Iris pigment epithelial cell (primary cell): ENCODE measurements around the gene SUPT3H.
"Not testable (repeated sequence)": the region's sequence is repeated elsewhere in the genome, so short reads cannot be mapped to it uniquely, and the experiment has no call there.

Experiments used
- DNase-seq: peaks from one replicate; pipeline ENCODE4 v3.0.0-alpha.2; 2011; ENCODE audit warnings: low read depth

The SUPT3H gene

GRCh38 chr6:44951253-44951747 lies 426.4 kb downstream of the SUPT3H start:
- DNase-seq: no peak

- no peak for DNase-seq
Measured at GRCh38 chr6:44949596-44950201, 428.0 kb downstream of the SUPT3H start.

GRCh38 chr6:44943541-44943940 lies 434.2 kb downstream of the SUPT3H start:
- no peak for DNase-seq

- no peak for DNase-seq
Measured at GRCh38 chr6:44942798-44943197, 434.9 kb downstream of the SUPT3H start.

- peak; percentile 40 for DNase-seq
Measured at GRCh38 chr6:44942201-44942600, 435.5 kb downstream of the SUPT3H start.

GRCh38 chr6:44940367-44940766 lies 437.4 kb downstream of the SUPT3H start:
- no peak for DNase-seq

- DNase-seq: no peak
Measured at GRCh38 chr6:44935693-44936300, 441.9 kb downstream of the SUPT3H start.

- no peak for DNase-seq
Measured at GRCh38 chr6:44933108-44933507, 444.6 kb downstream of the SUPT3H start.

GRCh38 chr6:44932651-44933091 lies 445.1 kb downstream of the SUPT3H start:
- DNase-seq: no peak

- DNase-seq: no peak
Measured at GRCh38 chr6:44931385-44931784, 446.3 kb downstream of the SUPT3H start.

GRCh38 chr6:44926556-44926955 lies 451.2 kb downstream of the SUPT3H start:
- DNase-seq: peak; percentile 22

GRCh38 chr6:44925100-44925739 lies 452.5 kb downstream of the SUPT3H start:
- peak; percentile 36 for DNase-seq

- DNase-seq: no peak
Measured at GRCh38 chr6:44923444-44923843, 454.3 kb downstream of the SUPT3H start.

GRCh38 chr6:44921798-44922197 lies 455.9 kb downstream of the SUPT3H start:
- DNase-seq: no peak

- no peak for DNase-seq
Measured at GRCh38 chr6:44920952-44921491, 456.7 kb downstream of the SUPT3H start.

- DNase-seq: no peak
Measured at GRCh38 chr6:44918671-44919296, 458.9 kb downstream of the SUPT3H start.

GRCh38 chr6:44917430-44917829 lies 460.3 kb downstream of the SUPT3H start:
- DNase-seq: no peak

- no peak for DNase-seq
Measured at GRCh38 chr6:44915111-44915510, 462.6 kb downstream of the SUPT3H start.

- DNase-seq: no peak
Measured at GRCh38 chr6:44914141-44914540, 463.6 kb downstream of the SUPT3H start.

- DNase-seq: no peak
Measured at GRCh38 chr6:44906761-44907160, 471.0 kb downstream of the SUPT3H start.

- not testable (repeated sequence) for DNase-seq
Measured at GRCh38 chr6:44900358-44900757, 477.4 kb downstream of the SUPT3H start.

- peak; percentile 57 for DNase-seq
Measured at GRCh38 chr6:44898296-44898930, 479.3 kb downstream of the SUPT3H start.
